GM19452 (cell line): ENCODE measurements around the gene AKR7A2.
"Not testable (repeated sequence)": the region's sequence is repeated elsewhere in the genome, so short reads cannot be mapped to it uniquely, and the experiment has no call there.

Source experiments
- ATAC-seq: cut with Tn5 transposase; IDR thresholded peaks from one replicate; pipeline ENCODE4 v1.9.1; 2021; ENCODE audit not compliant: unreplicated experiment

AKR7A2 gene

DNA sequence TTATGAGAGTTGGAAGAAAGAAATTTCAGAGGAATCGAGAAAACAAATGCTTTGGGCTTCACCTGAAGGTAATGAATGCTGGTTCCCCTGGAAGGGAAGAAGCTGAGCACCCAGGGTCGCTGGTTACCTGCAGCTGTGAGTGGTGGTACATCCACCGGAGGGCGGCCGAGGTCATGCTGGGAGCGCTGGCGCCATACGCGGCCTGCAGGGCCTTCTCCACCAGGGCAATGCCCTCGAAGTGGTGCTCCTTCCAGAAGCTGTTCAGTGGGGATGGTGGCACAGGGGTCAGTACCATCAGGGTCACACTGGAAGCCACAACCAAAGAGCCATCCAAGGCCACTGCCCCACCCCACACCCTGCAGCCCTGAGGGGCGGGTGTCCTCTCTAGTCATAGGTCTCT is 43.5 kb downstream of the AKR7A2 start:
- no peak for ATAC-seq

DNA sequence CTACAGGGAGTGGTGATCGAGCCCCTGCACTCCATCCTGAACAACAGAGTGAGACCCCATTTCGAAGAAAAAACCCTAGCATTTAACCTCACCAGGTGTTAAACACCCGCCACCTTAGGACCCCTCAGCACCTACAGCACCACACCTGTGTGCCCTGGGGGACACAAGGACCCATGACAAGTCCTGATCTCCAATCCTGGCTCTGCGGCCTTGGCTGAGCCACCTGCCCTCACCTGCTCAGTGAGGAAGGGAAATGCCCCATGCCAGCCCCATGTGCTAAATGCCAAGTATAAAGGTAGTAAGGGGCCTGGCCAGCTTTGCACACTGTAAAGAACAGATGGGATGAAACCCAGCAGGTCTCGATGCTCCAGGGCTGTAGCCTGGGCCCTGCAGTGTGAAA is 49.2 kb downstream of the AKR7A2 start:
- ATAC-seq: no peak

DNA sequence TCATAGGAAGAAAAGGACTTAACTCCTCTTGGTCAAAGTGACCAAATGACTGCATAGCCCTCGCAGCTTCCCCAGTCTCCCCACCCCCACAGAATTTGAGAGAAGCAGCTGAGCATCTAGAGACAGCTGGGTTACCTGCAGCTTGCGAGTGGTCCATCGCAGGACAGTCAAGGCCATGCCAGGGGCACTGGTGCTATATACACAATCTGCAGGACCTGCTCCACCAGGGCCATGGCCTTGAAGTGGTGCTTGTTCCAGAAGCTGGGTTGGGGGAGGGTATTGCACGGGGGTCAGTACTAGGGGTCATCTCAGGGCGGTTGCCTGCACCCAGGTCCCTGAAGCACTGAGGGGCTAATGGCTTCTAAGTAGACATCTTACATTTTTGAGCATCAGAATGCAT is 49.9 kb downstream of the AKR7A2 start:
- ATAC-seq: no peak

DNA sequence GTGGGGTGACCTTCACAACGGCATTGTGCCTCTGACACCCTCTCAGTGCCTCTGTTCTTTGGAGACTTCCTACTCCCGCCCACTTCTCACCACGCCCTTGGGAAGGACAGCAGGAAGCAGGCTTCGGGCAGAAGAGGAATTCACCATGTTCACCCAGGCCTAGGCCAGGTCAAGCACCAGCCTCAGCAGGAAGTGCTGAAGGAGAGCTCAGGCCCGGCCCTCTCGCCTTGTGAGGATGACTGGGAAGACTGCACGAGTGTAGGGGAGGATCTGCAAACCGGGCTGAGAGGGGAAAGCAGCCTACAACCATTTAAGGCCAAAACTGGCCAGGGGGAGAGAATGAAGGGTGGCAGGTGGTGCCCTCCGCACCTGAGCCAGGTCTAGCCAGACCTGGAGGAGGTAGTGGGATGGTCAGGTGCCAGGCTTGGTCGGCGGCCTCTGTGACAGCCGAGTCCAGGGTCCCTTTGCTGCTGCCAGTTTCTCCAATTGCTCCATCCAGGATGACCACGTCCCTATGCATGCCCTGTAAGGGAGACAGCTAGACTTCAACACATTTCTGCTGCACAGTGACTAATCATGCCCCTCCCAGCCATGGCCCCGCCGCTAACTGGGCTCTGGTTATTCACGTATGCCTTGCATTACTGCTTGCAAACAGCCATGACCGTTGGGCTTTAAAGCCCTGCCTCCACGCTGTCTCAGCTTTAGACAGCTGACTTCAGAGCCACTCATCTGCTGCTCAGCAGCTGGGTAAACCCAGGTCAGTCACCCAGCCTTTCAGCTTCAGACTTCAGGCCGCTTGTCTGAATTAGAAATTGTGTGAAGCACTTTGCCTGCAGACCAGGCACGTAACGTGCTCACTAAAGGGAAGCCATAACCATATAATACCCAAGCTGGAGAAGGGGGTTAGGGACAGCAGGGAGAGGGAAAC is 51.5 kb downstream of the AKR7A2 start:
- no peak for ATAC-seq

DNA sequence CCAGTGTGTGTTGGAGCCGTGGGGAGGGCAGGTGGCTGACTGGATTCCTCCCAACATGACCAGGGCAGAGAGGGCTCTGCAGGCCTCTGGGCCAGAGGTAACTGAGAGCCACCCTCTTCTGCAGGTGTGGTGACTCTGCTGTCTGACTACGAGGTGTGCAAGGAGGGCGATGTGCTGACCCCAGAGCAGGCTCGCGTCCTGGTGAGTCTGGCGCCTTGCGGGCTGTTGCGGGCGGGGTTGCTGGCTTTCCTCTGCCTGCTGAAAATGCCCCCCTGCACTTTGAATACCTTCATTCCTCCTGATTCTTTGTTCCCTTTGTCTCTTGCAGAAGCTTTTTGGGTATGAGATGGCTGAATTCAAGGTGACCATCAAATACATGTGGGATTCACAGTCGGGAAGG is 53.6 kb downstream of the AKR7A2 start:
- no peak for ATAC-seq

DNA sequence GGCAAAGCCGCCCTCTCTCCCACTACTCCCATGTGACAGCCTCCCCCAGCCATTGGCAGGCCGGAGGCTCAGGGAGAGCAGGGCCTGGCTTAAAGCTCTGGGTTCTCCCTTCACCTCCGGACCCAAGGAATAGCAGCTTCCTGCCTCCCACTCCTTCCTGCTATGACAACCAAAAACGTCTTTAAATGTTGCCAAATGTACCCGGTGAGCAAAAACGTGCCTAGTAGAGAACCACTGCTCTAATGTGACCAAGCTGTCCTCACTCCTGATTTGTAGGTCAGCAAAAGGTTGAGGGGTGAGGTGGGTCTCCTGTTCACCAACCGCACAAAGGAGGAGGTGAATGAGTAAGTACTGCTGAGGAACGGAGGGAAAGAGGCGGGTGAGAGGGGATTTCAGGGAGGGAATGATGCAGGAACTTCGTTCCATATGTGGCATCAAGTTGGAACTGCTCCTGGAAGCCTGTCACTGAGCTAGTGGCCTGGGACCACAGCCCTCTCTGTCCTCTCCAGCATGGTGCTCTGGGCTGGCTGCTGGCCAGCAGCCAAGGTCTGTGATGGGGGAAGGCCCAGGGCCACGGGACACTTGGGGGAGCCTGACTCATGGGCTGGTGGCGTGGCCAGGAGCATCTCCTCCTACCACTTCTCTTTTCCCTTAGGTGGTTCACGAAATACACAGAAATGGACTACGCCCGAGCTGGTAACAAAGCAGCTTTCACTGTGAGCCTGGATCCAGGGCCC is 54.6 kb downstream of the AKR7A2 start:
- ATAC-seq: no peak

DNA sequence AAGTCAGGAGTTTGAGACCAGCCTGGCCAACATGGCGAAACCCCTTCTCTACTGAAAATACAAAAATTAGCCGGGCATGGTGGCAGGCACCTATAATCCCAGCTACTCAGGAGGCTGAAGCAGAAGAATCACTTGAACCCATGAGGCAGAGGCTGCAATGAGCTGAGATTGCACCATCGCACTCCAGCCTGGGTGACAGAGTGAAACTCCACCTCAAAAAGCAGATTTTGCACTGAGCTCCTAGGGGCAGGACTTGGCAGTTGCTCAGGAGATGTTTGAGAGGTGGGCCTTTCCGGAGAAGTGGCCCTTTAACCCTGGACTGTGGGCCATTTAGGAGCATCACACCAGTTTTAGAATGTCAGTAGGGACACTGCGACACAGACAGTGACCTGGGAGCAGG is 55.6 kb downstream of the AKR7A2 start:
- ATAC-seq: not testable (repeated sequence)

DNA sequence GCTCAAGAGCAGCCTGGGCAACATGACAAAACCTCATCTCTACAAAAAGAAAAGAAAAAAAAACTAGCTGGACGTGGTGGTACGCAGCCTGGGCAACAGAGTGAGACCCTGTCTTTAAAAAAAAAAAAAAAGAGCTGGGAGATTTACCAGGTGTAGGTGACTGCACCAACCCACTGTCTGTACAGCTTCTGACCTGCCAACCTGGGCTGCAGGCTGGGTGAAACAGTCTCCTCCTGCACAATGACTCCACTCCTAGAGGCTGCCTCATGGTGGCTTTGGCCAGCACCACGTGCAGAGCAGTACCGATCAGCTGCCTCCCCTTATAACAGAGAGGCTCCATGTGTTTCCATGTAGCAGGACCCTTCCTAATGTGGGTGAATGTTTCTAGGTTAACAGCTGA is 56.7 kb downstream of the AKR7A2 start:
- no peak for ATAC-seq

DNA sequence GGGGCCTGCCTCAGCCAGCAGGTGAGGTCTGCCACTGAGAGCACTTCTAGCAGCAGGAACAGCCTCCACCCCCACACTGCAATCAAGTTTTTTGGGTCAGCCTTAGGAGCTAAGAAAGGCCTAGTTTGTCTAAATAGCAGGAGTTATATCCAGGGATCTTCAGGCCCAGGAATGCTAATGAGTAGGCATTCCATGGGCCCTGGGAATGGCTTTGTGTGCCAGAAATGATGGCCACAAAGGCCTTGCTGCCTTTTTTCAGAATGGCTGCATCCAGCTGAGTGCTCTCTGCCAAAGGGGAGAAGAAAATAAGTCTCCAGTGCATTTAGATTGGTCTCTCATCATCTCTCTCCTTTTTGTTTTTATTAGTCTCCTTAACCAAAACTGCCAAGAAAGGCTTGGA is 57.5 kb downstream of the AKR7A2 start:
- ATAC-seq: no peak
